H9 (cell line): ENCODE measurements around the gene SCN1B. TPM values are rescaled to one million over a fixed set of nuclear protein-coding genes. Genes with fewer than 3 reads are reported as not detected.
A peak's percentile ranks its signal among the peaks of the same experiment; 100 is the strongest.

Experiments used
- DNase-seq: peaks from one replicate; pipeline ENCODE4 v3.0.0-alpha.2; 2017
- H2AFZ ChIP-seq: one replicate; pipeline ENCODE4 v1.6.1; 2013; ENCODE audit warnings: mild to moderate bottlenecking, low read length, control low read depth, moderate library complexity
- H2AK5ac ChIP-seq: 2 replicates; pipeline ENCODE4 v1.6.1; 2013; ENCODE audit warnings: low read length, control low read depth, mixed read lengths; ENCODE audit not compliant: insufficient read length
- H2BK120ac ChIP-seq: one replicate; pipeline ENCODE4 v1.6.1; 2013; ENCODE audit warnings: low read depth, mild to moderate bottlenecking, low read length, control low read depth, inconsistent platforms; ENCODE audit not compliant: poor library complexity, severe bottlenecking
- H2BK12ac ChIP-seq: 2 replicates; pipeline ENCODE4 v1.6.1; 2013; ENCODE audit warnings: low read length, control low read depth, mixed read lengths, low read depth; ENCODE audit not compliant: insufficient read length
- H2BK15ac ChIP-seq: 2 replicates; pipeline ENCODE4 v1.6.1; 2013; ENCODE audit warnings: low read depth, low read length, control low read depth
- H2BK20ac ChIP-seq: one replicate; pipeline ENCODE4 v1.6.1; 2013; ENCODE audit warnings: low read depth, mild to moderate bottlenecking, low read length, control low read depth, inconsistent platforms; ENCODE audit not compliant: poor library complexity, severe bottlenecking
- H2BK5ac ChIP-seq: 2 replicates; pipeline ENCODE4 v1.6.1; 2013; ENCODE audit warnings: low read length, control low read depth, mixed read lengths; ENCODE audit not compliant: insufficient read length
- H3K14ac ChIP-seq: 2 replicates; pipeline ENCODE4 v1.6.1; 2013; ENCODE audit warnings: low read length, control low read depth; ENCODE audit not compliant: insufficient read depth
- H3K18ac ChIP-seq: 2 replicates; pipeline ENCODE4 v1.6.1; 2013; ENCODE audit warnings: low read depth, mild to moderate bottlenecking, mixed read lengths, low read length, control low read depth; ENCODE audit not compliant: insufficient read length
- H3K23ac ChIP-seq: 2 replicates; pipeline ENCODE4 v1.6.1; 2013; ENCODE audit warnings: low read length, control low read depth, mixed read lengths, low read depth; ENCODE audit not compliant: insufficient read length
- H3K23me2 ChIP-seq: 2 replicates; pipeline ENCODE4 v1.6.1; 2013; ENCODE audit warnings: low read depth, mild to moderate bottlenecking, mixed read lengths, low read length, control low read depth; ENCODE audit not compliant: insufficient read length, poor library complexity, severe bottlenecking
- H3K27ac ChIP-seq: 2 replicates; pipeline ENCODE4 v1.5.1; 2013; ENCODE audit warnings: low read length, control low read depth, mixed read lengths, low read depth; ENCODE audit not compliant: insufficient read length
- H3K27me3 ChIP-seq: 2 replicates; pipeline ENCODE4 v1.6.1; 2013; ENCODE audit warnings: low read length, control low read depth, inconsistent platforms; ENCODE audit not compliant: insufficient read depth
- H3K4ac ChIP-seq: 2 replicates; pipeline ENCODE4 v1.6.1; 2013; ENCODE audit warnings: low read depth, mild to moderate bottlenecking, control low read depth, inconsistent platforms, low read length, moderate library complexity
- H3K4me1 ChIP-seq: 2 replicates; pipeline ENCODE4 v1.6.1; 2013; ENCODE audit warnings: low read length, control low read depth, inconsistent platforms; ENCODE audit not compliant: insufficient read depth
- H3K4me2 ChIP-seq: 2 replicates; pipeline ENCODE4 v1.6.1; 2013; ENCODE audit warnings: low read length, control low read depth, mixed read lengths; ENCODE audit not compliant: insufficient read length, insufficient read depth
- H3K56ac ChIP-seq: 2 replicates; pipeline ENCODE4 v1.6.1; 2013; ENCODE audit warnings: low read depth, mild to moderate bottlenecking, mixed read lengths, low read length, control low read depth; ENCODE audit not compliant: insufficient read length
- H3K79me1 ChIP-seq: 2 replicates; pipeline ENCODE4 v1.6.1; 2013; ENCODE audit warnings: low read depth, mild to moderate bottlenecking, moderate library complexity, low read length, control low read depth, inconsistent platforms; ENCODE audit not compliant: insufficient read depth, poor library complexity, severe bottlenecking
- H3K79me2 ChIP-seq: 2 replicates; pipeline ENCODE4 v1.6.1; 2013; ENCODE audit warnings: low read length, control low read depth, inconsistent platforms; ENCODE audit not compliant: insufficient read depth
- H3K9ac ChIP-seq: 2 replicates; pipeline ENCODE4 v1.6.1; 2013; ENCODE audit warnings: low read length, control low read depth, mixed read lengths; ENCODE audit not compliant: insufficient read length; ENCODE audit errors: extremely low read depth
- H3K9me3 ChIP-seq: one replicate; pipeline ENCODE4 v1.6.1; 2013; ENCODE audit warnings: low read depth, low read length, inconsistent platforms; ENCODE audit not compliant: control insufficient read depth
- H3T11ph ChIP-seq: one replicate; pipeline ENCODE4 v1.6.1; 2013; ENCODE audit warnings: mild to moderate bottlenecking, low read length, control low read depth, inconsistent platforms
- H4K20me1 ChIP-seq: one replicate; pipeline ENCODE4 v1.6.1; 2013; ENCODE audit not compliant: control insufficient read depth, insufficient read length, insufficient read depth
- H4K5ac ChIP-seq: 2 replicates; pipeline ENCODE4 v1.6.1; 2013; ENCODE audit warnings: low read depth, mild to moderate bottlenecking, mixed read lengths, low read length, control low read depth; ENCODE audit not compliant: insufficient read length
- H4K8ac ChIP-seq: replicated peaks from 2 replicates; pipeline ENCODE4 v1.6.1; 2013; ENCODE audit warnings: low read length, control low read depth, mixed read lengths, low read depth; ENCODE audit not compliant: insufficient read length
- H4K91ac ChIP-seq: 2 replicates; pipeline ENCODE4 v1.6.1; 2013; ENCODE audit warnings: low read depth, mild to moderate bottlenecking, moderate library complexity, mixed read lengths, low read length, control low read depth; ENCODE audit not compliant: insufficient read length
- H3K27ac Mint-ChIP-seq, 3 experiments: 2 replicates in 2 of 3; 3 replicates in 1 of 3; pipeline ENCODE4 v1.8.0; 2020 to 2021; ENCODE audit warnings: mixed read lengths in 3 of 3, mild to moderate bottlenecking in 1 of 3, moderate library complexity in 1 of 3
- H3K27me3 Mint-ChIP-seq: 2 replicates; pipeline ENCODE4 v1.8.0; 2021; ENCODE audit warnings: low read depth, mild to moderate bottlenecking, moderate library complexity, mixed read lengths
- H3K36me3 Mint-ChIP-seq, 3 experiments: 2 replicates in 2 of 3; 3 replicates in 1 of 3; pipeline ENCODE4 v1.8.0; 2020 to 2021; ENCODE audit warnings: low read depth in 3 of 3, mixed read lengths in 3 of 3; ENCODE audit not compliant: insufficient read depth in 1 of 3
- H3K4me1 Mint-ChIP-seq, 2 experiments: 2 replicates each; pipeline ENCODE4 v1.8.0; 2020; ENCODE audit warnings: mixed read lengths in 2 of 2
- H3K4me3 Mint-ChIP-seq, 2 experiments: 2 replicates in 1 of 2; 3 replicates in 1 of 2; pipeline ENCODE4 v1.8.0; 2020 to 2021; ENCODE audit warnings: mild to moderate bottlenecking in 2 of 2, mixed read lengths in 2 of 2, moderate library complexity in 1 of 2
- H3K9me3 Mint-ChIP-seq, 2 experiments: 2 replicates in 1 of 2; 3 replicates in 1 of 2; pipeline ENCODE4 v1.8.0; 2020; ENCODE audit warnings: mild to moderate bottlenecking in 2 of 2, mixed read lengths in 2 of 2, moderate library complexity in 1 of 2
- CTCF ChIP-seq: fragments of 200-600 bp; sonication (generic); conservative IDR thresholded peaks from 3 replicates; pipeline ENCODE4 v1.8.0; 2021; ENCODE audit warnings: antibody characterized with exemption, mild to moderate bottlenecking
- WGBS: extraction: QIAGEN DNeasy Blood & Tissue Kit; methylation state at CpG from one replicate; pipeline ENCODE4 v1.1.7; 2013; ENCODE audit warnings: missing lambda C conversion rate, low lambda C conversion rate, mixed read lengths; ENCODE audit not compliant: insufficient read length; ENCODE audit errors: extremely low coverage; 5-methylcytosine and 5-hydroxymethylcytosine counted together
- total RNA-seq: library from RNA; stranded (reverse); gene quantifications from 2 replicates; pipeline ENCODE4 v1.2.1, GENCODE V29; 2021

SCN1B gene
- total RNA-seq, 1 experiment from 2014 or later, result 3.8 TPM

- H2BK12ac ChIP-seq, result no peak overlapping the region
- no peak overlapping the region for H2BK120ac ChIP-seq
- peaks cover 3% of the 10 kb centered on the region; the same call in 1 of the 2 replicates for H3K4me1 ChIP-seq
- no peaks in the 10 kb centered on the region; the same call in 1 of the 2 replicates for H3K27me3 Mint-ChIP-seq
- no peak overlapping the region for H2AK5ac ChIP-seq
- peaks cover 11% of the 10 kb centered on the region for H3K79me1 ChIP-seq
- peaks cover 52 to 67% (median 60%) of the 10 kb centered on the region in 3 experiments for H3K36me3 Mint-ChIP-seq
- no peak overlapping the region for H2BK5ac ChIP-seq
- no peak overlapping the region for H4K8ac ChIP-seq
- H3K9me3 Mint-ChIP-seq, result peaks cover 0 to 2% of the 10 kb centered on the region in 2 experiments; a peak in 3 of 5 replicates
- H3K23ac ChIP-seq, result no peak overlapping the region
- no peak overlapping the region for H4K91ac ChIP-seq
- H3K14ac ChIP-seq, result no peak overlapping the region
- no peak overlapping the region for H2BK20ac ChIP-seq
- no peak overlapping the region for H3K4me2 ChIP-seq
- DNase-seq, result no peak
- H2BK15ac ChIP-seq, result no peak overlapping the region
- no peak for TF ChIP-seq CTCF
- H2AFZ ChIP-seq, result no peak overlapping the region
- no peak overlapping the region for H3K18ac ChIP-seq
- H3K27me3 ChIP-seq, result no peaks in the 10 kb centered on the region
- WGBS, result no CpG with 5 or more reads among the region's 18 CpGs
- H3K27ac Mint-ChIP-seq, result peak overlapping the region; percentile 81 to 87 (median 83); a peak in 6 of 7 replicates
- H4K20me1 ChIP-seq, result peaks cover 2% of the 10 kb centered on the region
- H3K9ac ChIP-seq, result no peak overlapping the region
- H3K4ac ChIP-seq, result no peak overlapping the region
- peaks cover 46% of the 10 kb centered on the region; the same call in 1 of the 2 replicates for H3K79me2 ChIP-seq
- peaks cover 11% of the 10 kb centered on the region for H3K23me2 ChIP-seq
- H3T11ph ChIP-seq, result no peak overlapping the region
- H3K9me3 ChIP-seq, result no peaks in the 10 kb centered on the region
- H3K4me3 Mint-ChIP-seq, result peak overlapping the region in 1 of 2 experiments; percentile 42; a peak in 1 of 5 replicates
- peaks cover 23 to 34% of the 10 kb centered on the region in 2 experiments for H3K4me1 Mint-ChIP-seq
- no peak overlapping the region for H3K56ac ChIP-seq
- no peak overlapping the region for H3K27ac ChIP-seq
- H4K5ac ChIP-seq, result no peak overlapping the region
Observed at GRCh38 chr19:35004517-35005255, 25.6 kb upstream of the SCN1B start.
